ENCODE results near the gene UBL7. TPM values are rescaled to one million over a fixed set of nuclear protein-coding genes. Genes with fewer than 3 reads are reported as not detected.

Gene UBL7
- total and polyA plus RNA-seq, 2 of the 8 experiments (the other 6 are each of a cell fraction or from before 2014, with no cell fraction given) = 71.5 to 183 TPM

GRCh38 chr15:74464897-74465296 is 3.9 kb upstream of the UBL7 start:
- Histone ChIP-seq H3K9ac (replicated peaks in 1 of 4; ENCODE audit: extremely low read depth in 1 of 4, low read depth in 3 of 4, low read length in 3 of 4) (no peak overlapping the region), H3K18ac (ENCODE audit: extremely low read depth, low read length) (no peak overlapping the region), H2BK120ac (replicated peaks; ENCODE audit: low read depth, low read length) (no peak overlapping the region), H3K4me1 (replicated peaks in 1 of 4; ENCODE audit: control insufficient read depth in 3 of 4, insufficient read depth in 4 of 4, low read length in 3 of 4) (no peaks in the 10 kb centered on the region; a peak in 1 of 7 replicates), H4K91ac (replicated peaks; ENCODE audit: insufficient read length, low read length) (no peak overlapping the region), H3K27ac (ENCODE audit: low read depth, low read length) (no peak overlapping the region), H3K14ac (ENCODE audit: insufficient read length) (no peak overlapping the region), H3K79me2 (ENCODE audit: control insufficient read depth in 1 of 2, insufficient read depth in 2 of 2, low read length in 2 of 2) (peaks cover 0 to 15% of the 10 kb centered on the region in 2 experiments; a peak in 2 of 4 replicates), H3K23ac (ENCODE audit: insufficient read length) (no peak overlapping the region), H2BK15ac (ENCODE audit: low read length) (no peak overlapping the region), H2AK5ac (ENCODE audit: low read depth, low read length) (no peak overlapping the region), H4K20me1 (replicated peaks in 1 of 2; ENCODE audit: control insufficient read depth in 1 of 2, insufficient read depth in 2 of 2, low read length in 2 of 2) (no peaks in the 10 kb centered on the region), H3K9me3 (ENCODE audit: insufficient read depth in 2 of 2, low read depth in 1 of 2, low read length in 1 of 2) (no peaks in the 10 kb centered on the region; a peak in 1 of 4 replicates), H3K27me3 (replicated peaks in 1 of 4; ENCODE audit: control insufficient read depth in 3 of 4, extremely low read depth in 1 of 4, insufficient read depth in 3 of 4, low read length in 3 of 4) (no peaks in the 10 kb centered on the region), H2BK5ac (ENCODE audit: low read depth, low read length) (no peak overlapping the region), H4K8ac (ENCODE audit: extremely low read depth, insufficient read depth, low read length) (no peak overlapping the region), H3K4ac (replicated peaks; ENCODE audit: insufficient read length, low read depth, low read length) (no peak overlapping the region), H2BK12ac (ENCODE audit: low read depth, low read length) (no peak overlapping the region), H3K79me1 (ENCODE audit: low read depth, low read length) (no peaks in the 10 kb centered on the region; the same call in 1 of the 2 replicates), H4K5ac (ENCODE audit: insufficient read length, low read depth, low read length) (no peak overlapping the region), H2BK20ac (ENCODE audit: low read length) (no peak overlapping the region), H3K4me3 (ENCODE audit: extremely low read depth in 1 of 4, insufficient read depth in 2 of 4, low read depth in 3 of 4, low read length in 4 of 4) (no peak overlapping the region), H3K56ac (replicated peaks; ENCODE audit: insufficient read length, low read depth, low read length) (no peak overlapping the region), H3K36me3 (ENCODE audit: control insufficient read depth in 2 of 4, insufficient read depth in 4 of 4, low read length in 3 of 4) (peaks cover 0 to 5% (median 2%) of the 10 kb centered on the region in 4 experiments; a peak in 4 of 8 replicates), H2AFZ (ENCODE audit: low read length) (no peak overlapping the region), H3K23me2 (ENCODE audit: low read depth, low read length) (peaks cover 13% of the 10 kb centered on the region), H3K4me2 (ENCODE audit: insufficient read depth in 1 of 2, low read depth in 2 of 2, low read length in 2 of 2) (no peak overlapping the region)
- FAIRE-seq (no peak), DNase-seq (ENCODE audit: low read depth in 1 of 2, low spot score in 2 of 2) (no peak)
- POLR2A ChIA-PET (ENCODE audit: partially characterized antibody) = no interaction called here
- no peak for TF ChIP-seq ZNF274 (IDR thresholded peaks at IDR 0.05; ENCODE audit: borderline replicate concordance, extremely low read depth, low read length)
- no peak for TF ChIP-seq TEAD4 (IDR thresholded peaks at IDR 0.05; ENCODE audit: low read depth, low read length)
- 92% methylated on average over 2 of the region's 2 CpGs; no CpG with 5 or more reads in 1 of the 2 experiments for WGBS, 2 experiments (ENCODE audit: extremely low coverage in 1 of 2, insufficient coverage in 1 of 2, insufficient read length in 1 of 2, insufficient replicate concordance in 2 of 2, low coverage in 1 of 2, low lambda C conversion rate in 2 of 2, missing lambda C conversion rate in 1 of 2)
- CTCF ChIA-PET (ENCODE audit: partially characterized antibody) = interaction anchor here (1.0 to 1.2 kb wide), 2 partner anchors 18 to 25 kb away, joined by 3 to 4 read pairs; no protein-coding TSS in a partner anchor

Measured in H1 (cell line).